Neutrophil (primary cell): ENCODE measurements around the gene MPHOSPH9.

ENCODE experiments used
- H3K27ac ChIP-seq: fragments of 200-600 bp; sonication (generic); 2 replicates; pipeline ENCODE4 v1.5.1; 2016; ENCODE audit warnings: mild to moderate bottlenecking, moderate library complexity
- H3K27me3 ChIP-seq: fragments of 200-600 bp; sonication (generic); 2 replicates; pipeline ENCODE4 v1.6.0; 2016; ENCODE audit warnings: mild to moderate bottlenecking
- H3K36me3 ChIP-seq: fragments of 200-600 bp; sonication (generic); 2 replicates; pipeline ENCODE4 v1.5.1; 2017
- H3K4me1 ChIP-seq, 2 experiments: fragments of 200-600 bp in 1 of 2; sonication (generic) in 1 of 2; 1 replicate in 1 of 2; 2 replicates in 1 of 2; pipeline versions ENCODE4 v1.5.1 to v1.6.1; 2013 to 2016; ENCODE audit warnings: low read depth in 1 of 2, low read length in 1 of 2, mild to moderate bottlenecking in 1 of 2, moderate library complexity in 1 of 2; ENCODE audit not compliant: control insufficient read depth in 1 of 2, insufficient read depth in 1 of 2
- H3K4me3 ChIP-seq, 2 experiments: fragments of 200-600 bp in 1 of 2; sonication (generic) in 1 of 2; 1 replicate in 1 of 2; 2 replicates in 1 of 2; pipeline ENCODE4 v1.5.1; 2013 to 2016; ENCODE audit warnings: low read depth in 1 of 2, low read length in 1 of 2, mild to moderate bottlenecking in 1 of 2, moderate library complexity in 1 of 2
- H3K9me3 ChIP-seq: fragments of 200-600 bp; sonication (generic); 2 replicates; pipeline ENCODE4 v1.5.1; 2016
- TF ChIP-seq, protein P1 (sequence below): fragments of 200-600 bp; sonication (generic); IDR thresholded peaks from 2 replicates; pipeline ENCODE4 v1.5.1; 2016; ENCODE audit warnings: antibody characterized with exemption

MPHOSPH9 gene

GRCh38 chr12:123152833-123153232, 80.1 kb downstream of the MPHOSPH9 start:
- no peak overlapping the region for H3K4me3 ChIP-seq
- TF ChIP-seq, protein P1, sequence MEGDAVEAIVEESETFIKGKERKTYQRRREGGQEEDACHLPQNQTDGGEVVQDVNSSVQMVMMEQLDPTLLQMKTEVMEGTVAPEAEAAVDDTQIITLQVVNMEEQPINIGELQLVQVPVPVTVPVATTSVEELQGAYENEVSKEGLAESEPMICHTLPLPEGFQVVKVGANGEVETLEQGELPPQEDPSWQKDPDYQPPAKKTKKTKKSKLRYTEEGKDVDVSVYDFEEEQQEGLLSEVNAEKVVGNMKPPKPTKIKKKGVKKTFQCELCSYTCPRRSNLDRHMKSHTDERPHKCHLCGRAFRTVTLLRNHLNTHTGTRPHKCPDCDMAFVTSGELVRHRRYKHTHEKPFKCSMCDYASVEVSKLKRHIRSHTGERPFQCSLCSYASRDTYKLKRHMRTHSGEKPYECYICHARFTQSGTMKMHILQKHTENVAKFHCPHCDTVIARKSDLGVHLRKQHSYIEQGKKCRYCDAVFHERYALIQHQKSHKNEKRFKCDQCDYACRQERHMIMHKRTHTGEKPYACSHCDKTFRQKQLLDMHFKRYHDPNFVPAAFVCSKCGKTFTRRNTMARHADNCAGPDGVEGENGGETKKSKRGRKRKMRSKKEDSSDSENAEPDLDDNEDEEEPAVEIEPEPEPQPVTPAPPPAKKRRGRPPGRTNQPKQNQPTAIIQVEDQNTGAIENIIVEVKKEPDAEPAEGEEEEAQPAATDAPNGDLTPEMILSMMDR: no peak
- no peaks in the 10 kb centered on the region for H3K9me3 ChIP-seq
- peaks cover 25% of the 10 kb centered on the region for H3K36me3 ChIP-seq
- H3K4me1 ChIP-seq: peaks cover 6 to 13% of the 10 kb centered on the region in 2 experiments
- H3K27me3 ChIP-seq: peaks cover 43% of the 10 kb centered on the region
- no peak overlapping the region for H3K27ac ChIP-seq

GRCh38 chr12:123151457-123152454, 81.2 kb downstream of the MPHOSPH9 start:
- H3K27ac ChIP-seq: no peak overlapping the region
- H3K4me1 ChIP-seq: peaks cover 6 to 13% of the 10 kb centered on the region in 2 experiments
- H3K4me3 ChIP-seq: peak overlapping the region in 1 of 2 experiments; percentile 55
- no peaks in the 10 kb centered on the region for H3K9me3 ChIP-seq
- H3K27me3 ChIP-seq: peaks cover 47% of the 10 kb centered on the region
- TF ChIP-seq, protein P1: no peak
- peaks cover 22% of the 10 kb centered on the region for H3K36me3 ChIP-seq

DNA sequence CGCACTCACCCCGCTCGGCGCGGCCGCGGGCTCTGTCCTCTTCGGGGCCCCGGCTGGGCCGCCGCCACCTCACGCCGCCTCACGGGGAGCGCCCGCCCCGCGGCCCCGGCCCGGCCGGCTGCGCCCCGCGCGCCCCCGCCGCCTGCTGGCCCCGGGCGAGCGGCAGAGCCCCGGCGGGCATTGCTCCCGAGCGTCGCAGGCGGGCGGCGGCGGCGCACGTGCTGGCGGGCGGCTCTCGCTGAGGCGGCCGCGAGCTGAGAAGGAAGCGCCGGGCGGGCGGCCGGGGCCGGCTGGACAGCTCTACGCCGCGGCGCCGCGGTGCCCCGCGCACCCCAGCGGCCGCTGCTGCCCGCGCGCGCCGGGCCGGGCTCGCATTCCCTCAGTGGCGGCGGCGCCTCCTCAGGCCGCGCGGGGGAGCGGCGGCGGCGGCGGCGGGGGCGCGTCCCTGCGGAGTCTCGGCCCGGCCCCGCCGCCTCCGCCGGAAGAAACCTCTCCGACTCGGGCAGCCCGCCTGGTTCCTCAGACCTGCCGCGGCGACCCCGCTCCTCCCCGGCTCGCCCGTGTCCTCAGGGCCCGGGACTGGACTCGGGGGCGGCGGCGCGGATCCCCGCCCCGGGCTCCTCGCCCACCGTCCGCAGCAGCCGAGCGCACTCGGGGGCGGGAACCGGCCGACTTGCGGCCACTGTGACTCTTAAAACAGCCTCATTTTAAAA, 82.0 kb downstream of the MPHOSPH9 start, which contains the start of gene PITPNM2:
Gene PITPNM2 (minus strand): TSS at position 347 of the 713 bp plus-strand sequence. CDS start 116,500 bp downstream, outside the sequence.
- H3K27ac ChIP-seq: no peak within 1 kb of the TSS
- H3K4me3 ChIP-seq: peak within 1 kb of the TSS in 1 of 2 experiments; percentile 55
- peaks cover 14% of the 10 kb centered on the region for H3K36me3 ChIP-seq
- TF ChIP-seq, protein P1: no peak
- H3K9me3 ChIP-seq: no peaks in the 10 kb centered on the region
- H3K27me3 ChIP-seq: peaks cover 47% of the 10 kb centered on the region
- H3K4me1 ChIP-seq: peaks cover 6 to 13% of the 10 kb centered on the region in 2 experiments

GRCh38 chr12:123150275-123150743, 82.6 kb downstream of the MPHOSPH9 start:
- Histone ChIP-seq H3K4me3 (peak overlapping the region in 1 of 2 experiments; percentile 54), H3K27ac (no peak overlapping the region), H3K4me1 (peaks cover 6 to 13% of the 10 kb centered on the region in 2 experiments), H3K27me3 (peaks cover 47% of the 10 kb centered on the region), H3K36me3 (peaks cover 8% of the 10 kb centered on the region), H3K9me3 (no peaks in the 10 kb centered on the region)
- TF ChIP-seq, protein P1: no peak

DNA sequence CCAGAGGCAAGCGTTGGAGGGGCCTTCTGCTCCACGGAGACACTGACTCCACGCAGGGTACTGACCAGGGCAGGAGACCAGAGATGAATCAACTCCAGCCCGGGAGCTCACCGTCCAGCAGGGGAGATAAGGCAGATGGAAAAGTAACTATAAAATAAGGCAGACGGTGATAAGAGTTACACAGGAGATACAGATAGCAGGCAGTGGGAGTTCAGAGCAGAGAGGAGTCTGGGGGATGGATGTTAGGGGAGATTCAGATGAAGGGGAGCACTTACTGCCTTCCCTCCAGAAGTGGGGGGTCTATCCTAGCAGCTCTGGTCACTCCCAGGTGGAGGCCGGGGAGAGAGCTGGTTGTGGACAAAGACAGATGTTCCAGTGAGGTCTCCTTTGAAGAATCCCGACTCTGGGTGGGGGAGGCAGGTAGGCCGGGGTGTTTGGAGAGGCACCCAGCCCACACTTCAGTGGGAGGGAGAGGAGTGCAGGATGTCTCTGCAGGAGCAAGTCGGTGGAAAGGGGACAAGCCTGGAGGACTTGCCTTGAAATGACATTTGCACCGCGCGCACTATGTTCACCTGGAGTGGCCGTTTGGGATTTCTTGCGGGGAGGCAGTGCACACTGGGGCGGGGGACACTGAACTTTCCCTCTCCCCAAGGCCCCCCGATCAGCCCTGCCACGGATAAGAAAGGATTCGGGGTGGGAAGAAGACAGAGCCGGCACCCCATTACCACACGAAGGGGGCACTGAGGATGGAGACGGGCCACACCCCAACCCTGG, 83.3 kb downstream of the MPHOSPH9 start:
- H3K4me1 ChIP-seq: peaks cover 6 to 13% of the 10 kb centered on the region in 2 experiments
- H3K4me3 ChIP-seq: peak overlapping the region in 1 of 2 experiments; percentile 54
- peaks cover 47% of the 10 kb centered on the region for H3K27me3 ChIP-seq
- peaks cover 6% of the 10 kb centered on the region for H3K36me3 ChIP-seq
- H3K27ac ChIP-seq: no peak overlapping the region
- no peaks in the 10 kb centered on the region for H3K9me3 ChIP-seq
- TF ChIP-seq, protein P1: no peak
